Measurements from ENCODE around the gene ITGA11.

GRCh38 chr15:68364028-68364659 is 67.8 kb downstream of the ITGA11 start:
- TF ChIP-seq POLR2AphosphoS5 (IDR thresholded peaks at IDR 0.05) = no peak
- no peak for TF ChIP-seq CTCF (IDR thresholded peaks at IDR 0.05)
- no peak for TF ChIP-seq POLR2A (IDR thresholded peaks at IDR 0.05)

Data from suprapubic skin (tissue), 4 donors.